Measurements from ENCODE around the gene SOX15.

SOX15 gene

DNA sequence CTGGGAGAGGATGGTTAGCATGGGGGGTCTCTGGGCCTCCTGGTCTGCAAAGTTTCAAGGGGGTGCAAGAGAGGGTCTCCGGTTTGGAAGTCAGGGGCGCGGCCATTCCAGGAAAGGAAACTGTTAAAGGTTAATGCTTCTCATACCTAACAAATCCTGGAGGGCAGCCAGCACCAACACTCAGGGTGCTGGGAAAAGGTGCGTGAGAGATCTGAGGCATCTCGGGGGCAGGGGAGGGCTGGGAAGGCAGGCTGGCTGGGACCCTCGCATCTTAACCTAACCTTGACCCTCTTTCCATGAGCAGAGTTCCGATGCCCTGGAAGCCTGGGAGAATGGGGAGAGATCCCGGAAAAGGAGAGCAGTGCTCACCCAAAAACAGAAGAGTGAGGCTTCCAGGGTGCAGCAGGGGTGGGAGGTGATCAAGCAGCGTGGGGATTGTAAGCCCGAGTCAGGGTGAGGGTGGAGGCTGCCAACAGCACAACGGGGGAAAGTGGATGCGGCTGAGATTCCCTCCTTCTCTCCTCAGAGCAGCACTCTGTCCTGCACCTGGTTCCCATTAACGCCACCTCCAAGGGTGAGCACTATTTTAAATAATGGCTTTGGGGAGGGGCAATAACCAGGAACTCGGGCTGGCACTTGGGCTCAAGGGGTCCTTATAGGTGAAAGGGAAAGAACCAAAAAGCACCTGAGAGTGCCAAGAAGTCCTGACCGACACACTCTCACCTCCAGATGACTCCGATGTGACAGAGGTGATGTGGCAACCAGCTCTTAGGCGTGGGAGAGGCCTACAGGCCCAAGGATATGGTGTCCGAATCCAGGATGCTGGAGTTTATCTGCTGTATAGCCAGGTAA, 30.3 kb downstream of the SOX15 start:
- H2AFZ ChIP-seq (ENCODE audit: low read depth, low read length): no peak overlapping the region
- H3K4me1 ChIP-seq (ENCODE audit: insufficient read depth, low read length): peaks cover 41% of the 10 kb centered on the region
- peaks cover 38% of the 10 kb centered on the region for H3K79me2 ChIP-seq (ENCODE audit: insufficient read depth, low read length)
- no peaks in the 10 kb centered on the region for H3K27me3 ChIP-seq (ENCODE audit: insufficient read depth, low read length, poor library complexity)
- peaks cover 6% of the 10 kb centered on the region; the same call in 1 of the 2 replicates for H4K20me1 ChIP-seq (ENCODE audit: insufficient read depth, low read length)
- H3K4me3 ChIP-seq (ENCODE audit: low read depth in 1 of 2, low read length in 2 of 2): no peak overlapping the region
- no peak overlapping the region for H3K27ac ChIP-seq (ENCODE audit: low read length)
- no peak overlapping the region; the same call in 1 of the 2 replicates for H3K9ac ChIP-seq (ENCODE audit: low read depth, low read length)
- H3K36me3 ChIP-seq (ENCODE audit: insufficient read depth, low read length): peaks cover 20% of the 10 kb centered on the region
- no peak overlapping the region; the same call in 1 of the 2 replicates for H3K4me2 ChIP-seq (ENCODE audit: insufficient read depth, low read length)
- no peak for ATAC-seq (ENCODE audit: insufficient read depth, low read depth)
- TF ChIP-seq CTCF (IDR thresholded peaks at IDR 0.05; ENCODE audit: borderline replicate concordance, extremely low read depth, low read length, poor library complexity, severe bottlenecking) (no peak), EZH2 (IDR thresholded peaks at IDR 0.05; ENCODE audit: borderline replicate concordance, low read depth, low read length, severe bottlenecking) (no peak)
- no peaks in the 10 kb centered on the region for H3K9me3 ChIP-seq (ENCODE audit: insufficient read depth, low read length, severe bottlenecking)
- DNase-seq: no peak

DNA sequence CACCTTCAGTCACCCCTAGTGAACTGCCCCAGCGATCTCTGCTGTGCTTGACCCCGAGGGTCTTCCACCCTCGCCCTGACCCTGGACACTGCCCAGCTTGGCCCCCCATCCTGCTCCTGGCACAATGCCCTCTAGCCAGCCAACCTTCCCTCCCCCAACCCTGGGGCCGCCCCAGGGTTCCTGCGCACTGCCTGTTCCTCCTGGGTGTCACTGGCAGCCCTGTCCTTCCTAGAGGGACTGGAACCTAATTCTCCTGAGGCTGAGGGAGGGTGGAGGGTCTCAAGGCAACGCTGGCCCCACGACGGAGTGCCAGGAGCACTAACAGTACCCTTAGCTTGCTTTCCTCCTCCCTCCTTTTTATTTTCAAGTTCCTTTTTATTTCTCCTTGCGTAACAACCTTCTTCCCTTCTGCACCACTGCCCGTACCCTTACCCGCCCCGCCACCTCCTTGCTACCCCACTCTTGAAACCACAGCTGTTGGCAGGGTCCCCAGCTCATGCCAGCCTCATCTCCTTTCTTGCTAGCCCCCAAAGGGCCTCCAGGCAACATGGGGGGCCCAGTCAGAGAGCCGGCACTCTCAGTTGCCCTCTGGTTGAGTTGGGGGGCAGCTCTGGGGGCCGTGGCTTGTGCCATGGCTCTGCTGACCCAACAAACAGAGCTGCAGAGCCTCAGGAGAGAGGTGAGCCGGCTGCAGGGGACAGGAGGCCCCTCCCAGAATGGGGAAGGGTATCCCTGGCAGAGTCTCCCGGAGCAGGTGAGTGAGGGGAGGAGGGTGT, 31.2 kb downstream of the SOX15 start, which contains the start of gene TNFSF13:
TSS of gene TNFSF13 (plus strand) at position 207 of the 776 bp plus-strand sequence. CDS start at position 497, 290 bp downstream.
- Histone ChIP-seq H3K79me2 (ENCODE audit: insufficient read depth, low read length) (peaks cover 30% of the 10 kb centered on the region), H3K9ac (ENCODE audit: low read depth, low read length) (no peak within 1 kb of the TSS), H3K9me3 (ENCODE audit: insufficient read depth, low read length, severe bottlenecking) (no peaks in the 10 kb centered on the region), H3K4me3 (ENCODE audit: low read depth in 1 of 2, low read length in 2 of 2) (no peak within 1 kb of the TSS), H3K4me2 (ENCODE audit: insufficient read depth, low read length) (no peak within 1 kb of the TSS), H3K27ac (ENCODE audit: low read length) (no peak within 1 kb of the TSS), H2AFZ (ENCODE audit: low read depth, low read length) (no peak within 1 kb of the TSS), H4K20me1 (ENCODE audit: insufficient read depth, low read length) (peaks cover 3% of the 10 kb centered on the region; the same call in 1 of the 2 replicates), H3K36me3 (ENCODE audit: insufficient read depth, low read length) (peaks cover 12% of the 10 kb centered on the region), H3K27me3 (ENCODE audit: insufficient read depth, low read length, poor library complexity) (no peaks in the 10 kb centered on the region), H3K4me1 (ENCODE audit: insufficient read depth, low read length) (peaks cover 37% of the 10 kb centered on the region)
- TF ChIP-seq CTCF (IDR thresholded peaks at IDR 0.05; ENCODE audit: borderline replicate concordance, extremely low read depth, low read length, poor library complexity, severe bottlenecking) (no peak), EZH2 (IDR thresholded peaks at IDR 0.05; ENCODE audit: borderline replicate concordance, low read depth, low read length, severe bottlenecking) (no peak)
- DNase-seq: no peak
- ATAC-seq (ENCODE audit: insufficient read depth, low read depth): no peak

DNA sequence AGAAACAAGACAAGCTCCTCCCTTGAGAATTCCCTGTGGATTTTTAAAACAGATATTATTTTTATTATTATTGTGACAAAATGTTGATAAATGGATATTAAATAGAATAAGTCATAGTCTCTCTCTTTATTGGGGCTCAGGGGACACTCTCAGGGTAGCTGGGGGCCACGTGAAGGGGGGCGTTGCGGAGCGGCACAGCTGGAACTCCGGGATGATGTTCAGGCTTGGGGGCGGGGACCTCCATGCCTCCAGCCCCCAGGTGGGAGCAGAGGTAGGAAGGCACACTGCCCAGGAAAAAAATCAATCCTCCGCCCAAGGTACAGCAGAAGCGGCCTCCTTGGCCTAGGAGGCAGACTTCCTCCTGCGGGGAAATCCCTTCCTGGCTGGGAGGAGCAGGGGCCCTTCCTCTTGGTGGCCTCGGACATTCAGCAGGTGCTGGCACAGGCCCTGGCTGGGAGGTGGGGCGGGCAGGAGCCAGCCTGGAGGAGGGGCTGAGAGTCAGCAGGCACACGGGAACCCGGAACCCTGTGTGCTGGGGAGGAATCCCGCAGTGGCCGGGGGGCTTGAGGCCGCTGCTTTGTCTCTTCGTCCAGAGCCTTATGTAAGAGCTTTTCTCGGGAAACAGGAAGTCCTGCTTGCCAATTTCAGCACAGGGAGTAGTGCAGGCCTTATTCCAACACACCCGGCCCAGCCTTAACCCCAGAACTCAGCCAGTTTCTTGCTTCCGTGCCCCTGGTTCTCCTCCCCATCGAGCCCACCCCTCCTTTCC, 31.9 kb downstream of the SOX15 start:
- no peak overlapping the region for H3K27ac ChIP-seq (ENCODE audit: low read length)
- H3K4me3 ChIP-seq (ENCODE audit: low read depth in 1 of 2, low read length in 2 of 2): no peak overlapping the region
- peaks cover 23% of the 10 kb centered on the region for H3K79me2 ChIP-seq (ENCODE audit: insufficient read depth, low read length)
- H3K9me3 ChIP-seq (ENCODE audit: insufficient read depth, low read length, severe bottlenecking): no peaks in the 10 kb centered on the region
- H3K4me1 ChIP-seq (ENCODE audit: insufficient read depth, low read length): peaks cover 37% of the 10 kb centered on the region
- H3K4me2 ChIP-seq (ENCODE audit: insufficient read depth, low read length): no peak overlapping the region
- no peak for DNase-seq
- H2AFZ ChIP-seq (ENCODE audit: low read depth, low read length): no peak overlapping the region
- TF ChIP-seq CTCF (IDR thresholded peaks at IDR 0.05; ENCODE audit: borderline replicate concordance, extremely low read depth, low read length, poor library complexity, severe bottlenecking): no peak
- TF ChIP-seq EZH2 (IDR thresholded peaks at IDR 0.05; ENCODE audit: borderline replicate concordance, low read depth, low read length, severe bottlenecking): no peak
- no peak overlapping the region for H3K9ac ChIP-seq (ENCODE audit: low read depth, low read length)
- H3K36me3 ChIP-seq (ENCODE audit: insufficient read depth, low read length): peaks cover 4% of the 10 kb centered on the region
- no peak for ATAC-seq (ENCODE audit: insufficient read depth, low read depth)
- no peaks in the 10 kb centered on the region for H3K27me3 ChIP-seq (ENCODE audit: insufficient read depth, low read length, poor library complexity)
- peaks cover 1% of the 10 kb centered on the region; the same call in 1 of the 2 replicates for H4K20me1 ChIP-seq (ENCODE audit: insufficient read depth, low read length)

Data from DND-41 (cell line).